ENCODE data around the gene INO80B. TPM values are rescaled to one million over a fixed set of nuclear protein-coding genes. Genes with fewer than 3 reads are reported as not detected.

The INO80B gene
- total and polyA plus RNA-seq, 9 of the 15 experiments (the other 6 are each of a cell fraction or from before 2014, with no cell fraction given), result 0.41 to 22.6 (median 9.0) TPM

DNA sequence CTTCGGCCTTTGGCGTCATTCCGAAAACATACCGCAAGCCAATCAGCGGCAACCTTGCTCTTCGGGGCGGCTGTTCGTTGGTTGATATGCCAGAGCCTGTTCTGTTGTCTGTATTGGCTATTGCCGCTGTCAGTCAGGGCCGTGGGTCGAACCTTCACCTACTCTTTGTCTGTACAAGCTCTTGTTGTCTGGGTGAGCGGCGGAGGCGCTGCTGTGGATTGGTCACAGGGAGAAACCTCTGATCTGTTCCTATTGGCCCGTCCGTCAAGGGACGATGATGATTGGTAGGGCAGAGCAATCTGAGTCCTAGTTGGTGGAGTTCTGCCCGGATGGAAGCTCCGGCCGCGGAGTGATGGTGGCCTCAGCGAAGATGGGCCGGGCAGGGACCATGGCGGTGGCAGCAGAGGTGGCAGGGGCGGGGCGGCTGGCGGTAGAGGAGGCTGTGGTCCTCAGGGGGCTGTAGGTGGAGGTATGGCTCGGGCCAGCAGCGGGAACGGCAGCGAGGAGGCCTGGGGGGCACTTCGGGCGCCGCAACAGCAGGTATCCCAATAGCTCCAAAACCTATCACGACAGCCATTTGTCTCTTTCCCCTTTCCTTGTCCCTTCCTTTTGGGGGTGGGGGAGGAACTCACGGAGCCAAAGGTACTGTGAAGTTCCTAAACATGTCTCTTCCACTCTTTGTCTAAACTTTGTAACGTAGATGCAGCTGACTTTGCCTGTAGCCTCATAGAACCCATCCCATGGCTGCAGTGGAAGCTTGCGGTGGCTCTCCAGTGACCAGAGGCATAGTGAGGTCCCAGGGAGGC is 3.4 kb downstream of the INO80B start, which contains the start of gene WBP1 (continued):
- no peak for TF ChIP-seq MAFG (tag; conservative IDR thresholded peaks at IDR 0.05)
- TF ChIP-seq LCOR (CRISPR knock-in tag; IDR thresholded peaks at IDR 0.05), result no peak
- TF ChIP-seq EZH2 (IDR thresholded peaks at IDR 0.05; ENCODE audit: borderline replicate concordance, low read depth, low read length), result no peak
- TF ChIP-seq, protein P1, sequence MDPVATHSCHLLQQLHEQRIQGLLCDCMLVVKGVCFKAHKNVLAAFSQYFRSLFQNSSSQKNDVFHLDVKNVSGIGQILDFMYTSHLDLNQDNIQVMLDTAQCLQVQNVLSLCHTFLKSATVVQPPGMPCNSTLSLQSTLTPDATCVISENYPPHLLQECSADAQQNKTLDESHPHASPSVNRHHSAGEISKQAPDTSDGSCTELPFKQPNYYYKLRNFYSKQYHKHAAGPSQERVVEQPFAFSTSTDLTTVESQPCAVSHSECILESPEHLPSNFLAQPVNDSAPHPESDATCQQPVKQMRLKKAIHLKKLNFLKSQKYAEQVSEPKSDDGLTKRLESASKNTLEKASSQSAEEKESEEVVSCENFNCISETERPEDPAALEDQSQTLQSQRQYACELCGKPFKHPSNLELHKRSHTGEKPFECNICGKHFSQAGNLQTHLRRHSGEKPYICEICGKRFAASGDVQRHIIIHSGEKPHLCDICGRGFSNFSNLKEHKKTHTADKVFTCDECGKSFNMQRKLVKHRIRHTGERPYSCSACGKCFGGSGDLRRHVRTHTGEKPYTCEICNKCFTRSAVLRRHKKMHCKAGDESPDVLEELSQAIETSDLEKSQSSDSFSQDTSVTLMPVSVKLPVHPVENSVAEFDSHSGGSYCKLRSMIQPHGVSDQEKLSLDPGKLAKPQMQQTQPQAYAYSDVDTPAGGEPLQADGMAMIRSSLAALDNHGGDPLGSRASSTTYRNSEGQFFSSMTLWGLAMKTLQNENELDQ (CRISPR knock-in tag; IDR thresholded peaks at IDR 0.05; ENCODE audit: borderline replicate concordance), result no peak
- TF ChIP-seq, protein P2, sequence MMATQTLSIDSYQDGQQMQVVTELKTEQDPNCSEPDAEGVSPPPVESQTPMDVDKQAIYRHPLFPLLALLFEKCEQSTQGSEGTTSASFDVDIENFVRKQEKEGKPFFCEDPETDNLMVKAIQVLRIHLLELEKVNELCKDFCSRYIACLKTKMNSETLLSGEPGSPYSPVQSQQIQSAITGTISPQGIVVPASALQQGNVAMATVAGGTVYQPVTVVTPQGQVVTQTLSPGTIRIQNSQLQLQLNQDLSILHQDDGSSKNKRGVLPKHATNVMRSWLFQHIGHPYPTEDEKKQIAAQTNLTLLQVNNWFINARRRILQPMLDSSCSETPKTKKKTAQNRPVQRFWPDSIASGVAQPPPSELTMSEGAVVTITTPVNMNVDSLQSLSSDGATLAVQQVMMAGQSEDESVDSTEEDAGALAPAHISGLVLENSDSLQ (IDR thresholded peaks at IDR 0.05), result peak; percentile 100

DNA sequence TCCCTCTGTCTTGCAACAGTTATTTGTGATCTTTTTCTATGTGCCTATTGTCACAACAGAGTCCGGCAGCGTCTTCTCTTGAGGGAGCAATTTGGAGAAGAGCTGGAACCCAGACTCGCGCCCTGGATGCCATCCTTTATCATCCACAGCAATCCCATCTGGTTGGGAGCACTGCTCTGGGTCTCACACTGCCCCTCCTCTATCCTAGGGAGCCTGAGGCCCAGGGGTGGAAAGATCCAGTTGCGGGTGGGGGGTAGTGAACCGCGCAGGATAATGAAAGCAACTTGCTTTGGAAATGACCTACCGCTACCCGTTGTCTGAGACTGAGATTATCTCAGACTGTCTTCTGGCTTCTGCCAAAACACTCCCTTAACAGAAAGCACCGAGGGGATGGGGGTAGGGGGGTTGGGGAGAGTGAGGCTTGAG is 4.1 kb downstream of the INO80B start:
- in situ Hi-C loops (cut with MboI), result no loop called here
- Histone ChIP-seq H3K4me3 (peak overlapping the region; percentile 53), H3K9me3 (replicated peaks; ENCODE audit: control insufficient read depth, insufficient read depth, low read depth, low read length) (no peaks in the 10 kb centered on the region), H3K9me1 (ENCODE audit: control insufficient read depth, insufficient read depth, low read length) (no peaks in the 10 kb centered on the region), H3K4me2 (ENCODE audit: insufficient read depth, low read length) (peak overlapping the region; percentile 87), H2AFZ (ENCODE audit: low read depth, low read length) (peak overlapping the region; percentile 28; the same call in 1 of the 2 replicates), H3K36me3 (ENCODE audit: control insufficient read depth, insufficient read depth, low read length) (peaks cover 35% of the 10 kb centered on the region), H3K4me1 (replicated peaks in 1 of 2; ENCODE audit: control insufficient read depth in 2 of 2, insufficient read depth in 2 of 2, low read length in 2 of 2) (peaks cover 7 to 36% of the 10 kb centered on the region in 2 experiments), H3K79me2 (ENCODE audit: control insufficient read depth, insufficient read depth, low read length) (peaks cover 15% of the 10 kb centered on the region; the same call in 2 of the 3 replicates), H4K20me1 (replicated peaks; ENCODE audit: control insufficient read depth, insufficient read depth, low read length) (no peaks in the 10 kb centered on the region; the same call in 1 of the 2 replicates), H3K27me3 (ENCODE audit: control insufficient read depth in 2 of 2, insufficient read depth in 2 of 2, low read length in 2 of 2) (no peaks in the 10 kb centered on the region), H3K9ac (ENCODE audit: insufficient read depth in 1 of 2, low read depth in 2 of 2, low read length in 2 of 2) (peak overlapping the region; percentile 37 to 85; a peak in 3 of 4 replicates), H3K27ac (ENCODE audit: extremely low read depth, low read depth, low read length) (no peak overlapping the region)
- no TSS peak for BruUV-seq (replicated peaks)
- ATAC-seq, result no peak
- ChIA-PET POLR2A (interaction anchor here (0.6 to 2.5 kb wide), 9 partner anchors 8 to 135 kb away, joined by 3 to 12 read pairs (median 4); partner anchors contain the start of genes AUP1 and HTRA2), CTCF (ENCODE audit: low intra/inter-chr PET ratio) (no interaction called here)
- intact Hi-C loops (cut with micrococcal nuclease), result no loop called here
- 4% methylated on average over 10 of the region's 10 CpGs for WGBS (ENCODE audit: insufficient coverage, low coverage, missing lambda C conversion rate)
- FAIRE-seq, result no peak
- no peak for DNase-seq (ENCODE audit: extremely low read depth in 1 of 4, low spot score in 3 of 4)
- TF ChIP-seq FOSL1 (tag; conservative IDR thresholded peaks at IDR 0.05) (no peak), MEF2A (IDR thresholded peaks at IDR 0.05; ENCODE audit: control insufficient read depth, low read depth, low read length) (no peak), GATAD2B (IDR thresholded peaks at IDR 0.05; ENCODE audit: borderline replicate concordance) (no peak), SNIP1 (IDR thresholded peaks at IDR 0.05; ENCODE audit: low read depth) (no peak), ZC3H11A (IDR thresholded peaks at IDR 0.05; ENCODE audit: low read depth, low read length) (no peak), KDM2B (CRISPR knock-in tag; IDR thresholded peaks at IDR 0.05) (no peak), MAFF (IDR thresholded peaks at IDR 0.05; ENCODE audit: low read length) (no peak)
- TF ChIP-seq, protein P3, sequence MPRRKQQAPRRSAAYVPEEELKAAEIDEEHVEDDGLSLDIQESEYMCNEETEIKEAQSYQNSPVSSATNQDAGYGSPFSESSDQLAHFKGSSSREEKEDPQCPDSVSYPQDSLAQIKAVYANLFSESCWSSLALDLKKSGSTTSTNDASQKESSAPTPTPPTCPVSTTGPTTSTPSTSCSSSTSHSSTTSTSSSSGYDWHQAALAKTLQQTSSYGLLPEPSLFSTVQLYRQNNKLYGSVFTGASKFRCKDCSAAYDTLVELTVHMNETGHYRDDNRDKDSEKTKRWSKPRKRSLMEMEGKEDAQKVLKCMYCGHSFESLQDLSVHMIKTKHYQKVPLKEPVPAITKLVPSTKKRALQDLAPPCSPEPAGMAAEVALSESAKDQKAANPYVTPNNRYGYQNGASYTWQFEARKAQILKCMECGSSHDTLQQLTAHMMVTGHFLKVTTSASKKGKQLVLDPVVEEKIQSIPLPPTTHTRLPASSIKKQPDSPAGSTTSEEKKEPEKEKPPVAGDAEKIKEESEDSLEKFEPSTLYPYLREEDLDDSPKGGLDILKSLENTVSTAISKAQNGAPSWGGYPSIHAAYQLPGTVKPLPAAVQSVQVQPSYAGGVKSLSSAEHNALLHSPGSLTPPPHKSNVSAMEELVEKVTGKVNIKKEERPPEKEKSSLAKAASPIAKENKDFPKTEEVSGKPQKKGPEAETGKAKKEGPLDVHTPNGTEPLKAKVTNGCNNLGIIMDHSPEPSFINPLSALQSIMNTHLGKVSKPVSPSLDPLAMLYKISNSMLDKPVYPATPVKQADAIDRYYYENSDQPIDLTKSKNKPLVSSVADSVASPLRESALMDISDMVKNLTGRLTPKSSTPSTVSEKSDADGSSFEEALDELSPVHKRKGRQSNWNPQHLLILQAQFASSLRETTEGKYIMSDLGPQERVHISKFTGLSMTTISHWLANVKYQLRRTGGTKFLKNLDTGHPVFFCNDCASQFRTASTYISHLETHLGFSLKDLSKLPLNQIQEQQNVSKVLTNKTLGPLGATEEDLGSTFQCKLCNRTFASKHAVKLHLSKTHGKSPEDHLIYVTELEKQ (CRISPR knock-in tag; IDR thresholded peaks at IDR 0.05), result no peak

Data from K562 (cell line).